Caki2 (cell line): Measurements from ENCODE around the gene JDP2. TPM values are rescaled to one million over a fixed set of nuclear protein-coding genes. Genes with fewer than 3 reads are reported as not detected.

Experiments used
- DNase-seq: peaks from one replicate; pipeline ENCODE4 v3.0.0-alpha.2; 2015; ENCODE audit warnings: low read depth
- in situ Hi-C: cut with HindIII; loops from 2 replicates; pipeline ENCODE4 v1.10.0; 2016; ENCODE audit warnings: low sequenced_read_pairs, low pct_unique_long_range_greater_than_20kb, mixed read lengths
- total RNA-seq: library from RNA; depleted of rRNA; stranded (reverse); fragments of >200 nt; shearing (Covaris generic); gene quantifications from 2 replicates; pipeline ENCODE4 v1.2.3, GENCODE V29; 2014; ENCODE audit warnings: low replicate concordance; rRNA removed

The JDP2 gene
- total RNA-seq, 1 experiment from 2014 or later, result 34.2 TPM

GRCh38 chr14:75520852-75521251, 93.0 kb downstream of the JDP2 start:
- in situ Hi-C loops, result no loop called here
- DNase-seq, result no peak

- in situ Hi-C loops, result no loop called here
- DNase-seq, result no peak
These were observed 93.8 kb downstream of the JDP2 start for GRCh38 chr14:75521415-75522199.

- in situ Hi-C loops, result no loop called here
- DNase-seq, result no peak
These were observed 94.6 kb downstream of the JDP2 start, which contains the start of gene BATF for GRCh38 chr14:75522224-75522982. Gene BATF (plus strand): TSS chr14:75522469. CDS start chr14:75522683, 214 bp downstream.

- DNase-seq, result no peak
- in situ Hi-C loops, result no loop called here
These were observed 95.1 kb downstream of the JDP2 start for GRCh38 chr14:75522983-75523318.

Other genes with a start within 250 kb of the JDP2 start
- 4.5 and 12.6 TPM in 2 replicates for gene FOS, start 149.2 kb upstream of the JDP2 start, total RNA-seq
- gene BATF, start 94.4 kb downstream of the JDP2 start, total RNA-seq, result not detected in 2 replicates
- 2.9 and 7.0 TPM in 2 replicates for gene FLVCR2, start 150.6 kb downstream of the JDP2 start, total RNA-seq
- gene ERG28, start 232.9 kb downstream of the JDP2 start, total RNA-seq, result 5.8 and 13.5 TPM in 2 replicates
- gene TTLL5, start 233.2 kb downstream of the JDP2 start, total RNA-seq, result 5.7 and 35.3 TPM in 2 replicates